AG08395 (cell line): ENCODE results near the gene NUDT9.
"Not testable (repeated sequence)": the region's sequence is repeated elsewhere in the genome, so short reads cannot be mapped to it uniquely, and the experiment has no call there.

Source experiments
- DNase-seq: peaks from one replicate; pipeline ENCODE4 v3.0.0; 2012; ENCODE audit warnings: mixed read lengths, low spot score

NUDT9 gene

GRCh38 chr4:87462102-87462501 is 39.7 kb downstream of the NUDT9 start:
- DNase-seq: no peak

- DNase-seq: peak; percentile 56
Observed at GRCh38 chr4:87465739-87466366, 43.5 kb downstream of the NUDT9 start.

- DNase-seq: no peak
Observed at GRCh38 chr4:87469390-87469789, 47.0 kb downstream of the NUDT9 start.

- DNase-seq: no peak
Observed at GRCh38 chr4:87476934-87477333, 54.6 kb downstream of the NUDT9 start.

- no peak for DNase-seq
Observed at GRCh38 chr4:87478732-87479250, 56.4 kb downstream of the NUDT9 start.

- DNase-seq: no peak
Observed at GRCh38 chr4:87481377-87481776, 59.0 kb downstream of the NUDT9 start.

GRCh38 chr4:87483247-87483646 is 60.9 kb downstream of the NUDT9 start:
- not testable (repeated sequence) for DNase-seq

- not testable (repeated sequence) for DNase-seq
Observed at GRCh38 chr4:87488666-87489065, 66.3 kb downstream of the NUDT9 start.

GRCh38 chr4:87489678-87490077 is 67.3 kb downstream of the NUDT9 start:
- peak; percentile 38 for DNase-seq

- DNase-seq: no peak
Observed at GRCh38 chr4:87490664-87491369, 68.4 kb downstream of the NUDT9 start.

GRCh38 chr4:87491436-87491835 is 69.1 kb downstream of the NUDT9 start:
- DNase-seq: no peak

GRCh38 chr4:87491851-87492250 is 69.5 kb downstream of the NUDT9 start:
- not testable (repeated sequence) for DNase-seq

GRCh38 chr4:87493115-87493514 is 70.7 kb downstream of the NUDT9 start:
- no peak for DNase-seq

- DNase-seq: no peak
Observed at GRCh38 chr4:87497159-87497558, 74.8 kb downstream of the NUDT9 start.

GRCh38 chr4:87497578-87497977 is 75.2 kb downstream of the NUDT9 start:
- DNase-seq: no peak

- peak; percentile 58 for DNase-seq
Observed at GRCh38 chr4:87498446-87498900, 76.1 kb downstream of the NUDT9 start.

- no peak for DNase-seq
Observed at GRCh38 chr4:87499403-87500091, 77.2 kb downstream of the NUDT9 start.

- no peak for DNase-seq
Observed at GRCh38 chr4:87500092-87500462, 77.7 kb downstream of the NUDT9 start.

GRCh38 chr4:87502580-87503238 is 80.3 kb downstream of the NUDT9 start:
- no peak for DNase-seq

- DNase-seq: no peak
Observed at GRCh38 chr4:87505862-87506261, 83.5 kb downstream of the NUDT9 start.

GRCh38 chr4:87506974-87507701 is 84.8 kb downstream of the NUDT9 start:
- DNase-seq: peak; percentile 77
